Adrenal gland (tissue), 12 donors: Measurements from ENCODE around the gene PTPN22. TPM values are rescaled to one million over a fixed set of nuclear protein-coding genes. Genes with fewer than 3 reads are reported as not detected.
"Not testable (repeated sequence)": the region's sequence is repeated elsewhere in the genome, so short reads cannot be mapped to it uniquely, and the experiment has no call there.

Experiments
- DNase-seq, 7 donors: peaks; one replicate each; pipeline ENCODE4 v3.0.0-alpha.2; 2019 to 2020
- H3K27ac ChIP-seq, 5 donors: fragments of 200-600 bp; sonication (generic) in 4 of 5; 1 replicate in 3 of 5; 2 replicates in 2 of 5; pipeline versions ENCODE4 v1.5.1 to v1.8.0; 2016 to 2020; ENCODE audit warnings: mild to moderate bottlenecking in 1 of 5
- H3K27me3 ChIP-seq: fragments of 200-600 bp; 2 replicates; pipeline ENCODE4 v1.8.0; 2021
- H3K36me3 ChIP-seq, 2 donors: fragments of 200-600 bp; replicated peaks in 1 of 2; 1 replicate in 1 of 2; 2 replicates in 1 of 2; pipeline versions ENCODE4 v1.5.1 to v1.8.0; 2018 to 2022
- H3K4me1 ChIP-seq, 2 donors: fragments of 200-600 bp; replicated peaks in 1 of 2; 1 replicate in 1 of 2; 2 replicates in 1 of 2; pipeline versions ENCODE4 v1.5.1 to v1.8.0; 2018 to 2021
- H3K4me3 ChIP-seq, 4 donors: fragments of 200-600 bp; sonication (generic) in 3 of 4; one replicate each; pipeline ENCODE4 v1.5.1; 2016 to 2018
- H3K9me3 ChIP-seq, 3 donors: fragments of 200-600 bp; sonication (generic) in 1 of 3; replicated peaks in 1 of 3; 1 replicate in 2 of 3; 2 replicates in 1 of 3; pipeline versions ENCODE4 v1.5.1 to v1.8.0; 2016 to 2021
- POLR2A ChIP-seq, 2 donors: fragments of 450-650 bp; IDR thresholded peaks; one replicate each; pipeline ENCODE4 v1.6.1; 2017; ENCODE audit warnings: antibody characterized with exemption in 2 of 2, mild to moderate bottlenecking in 2 of 2, moderate library complexity in 1 of 2
- WGBS, 4 donors: extraction: QIAGEN DNeasy Blood & Tissue Kit in 2 of 4; methylation state at CpG; one replicate each; pipeline versions ENCODE4 v1.1.5 to v1.1.7; 2013 to 2017; 5-methylcytosine and 5-hydroxymethylcytosine counted together
- intact Hi-C, 2 donors: fragments of 100-400 bp; cut with DNase I; formaldehyde crosslinking; loops; one replicate each; pipeline versions ENCODE4 v1.14.1 to v1.15.0; 2022 to 2023
- polyA plus RNA-seq, 3 donors: library from polyadenylated mRNA; stranded (reverse); fragments of 200-250 nt in 2 of 3; fragments of 350-450 nt in 1 of 3; fragmentation: Illumina TruSeq in 1 of 3; extraction: RNeasy Lipid Tissue Mini Kit (QIAGEN cat#74804) in 1 of 3; gene quantifications; one replicate each; pipeline ENCODE4 v1.2.3, GENCODE V29; 2013 to 2014
- total RNA-seq, 9 donors: library from RNA; depleted of rRNA in 4 of 9; stranded (reverse); fragments of >200 nt in 4 of 9; fragments of 120-200 nt in 1 of 9; fragmentation: NEBNext Ultra II Directional in 1 of 9; extraction: Animal tissue kit (Norgen Biotek cat#: 25700) in 1 of 9; gene quantifications; one replicate each; pipeline versions ENCODE4 v1.1.0 to v1.2.4, GENCODE V29; 2013 to 2023
- TF ChIP-seq, protein P1 (sequence below), 6 experiments: fragments of 450-650 bp in 4 of 6; fragments of 200-600 bp in 2 of 6; sonication (generic) in 1 of 6; IDR thresholded peaks; 1 replicate in 5 of 6; 2 replicates in 1 of 6; pipeline versions ENCODE4 v1.5.1 to v1.8.0; 2016 to 2021; ENCODE audit warnings: antibody characterized with exemption in 6 of 6, mild to moderate bottlenecking in 2 of 6, moderate library complexity in 1 of 6
- donor health status: healthy with polysubstance abuse.
- donor health status: Bipolar disorder and iron deficiency.
- donor health status: DM: yes; HTN: yes; CAD: no.
- donor health status: DM: no; HTN: no; CAD: no.
- donor health status: DM: no; HTN: no; CAD: no.
- donor health status: DM: yes; HTN: yes; CAD: no.

Gene PTPN22
- total and polyA plus RNA-seq, 12 donors: 0.28 to 6.2 (median 2.7) TPM

DNA sequence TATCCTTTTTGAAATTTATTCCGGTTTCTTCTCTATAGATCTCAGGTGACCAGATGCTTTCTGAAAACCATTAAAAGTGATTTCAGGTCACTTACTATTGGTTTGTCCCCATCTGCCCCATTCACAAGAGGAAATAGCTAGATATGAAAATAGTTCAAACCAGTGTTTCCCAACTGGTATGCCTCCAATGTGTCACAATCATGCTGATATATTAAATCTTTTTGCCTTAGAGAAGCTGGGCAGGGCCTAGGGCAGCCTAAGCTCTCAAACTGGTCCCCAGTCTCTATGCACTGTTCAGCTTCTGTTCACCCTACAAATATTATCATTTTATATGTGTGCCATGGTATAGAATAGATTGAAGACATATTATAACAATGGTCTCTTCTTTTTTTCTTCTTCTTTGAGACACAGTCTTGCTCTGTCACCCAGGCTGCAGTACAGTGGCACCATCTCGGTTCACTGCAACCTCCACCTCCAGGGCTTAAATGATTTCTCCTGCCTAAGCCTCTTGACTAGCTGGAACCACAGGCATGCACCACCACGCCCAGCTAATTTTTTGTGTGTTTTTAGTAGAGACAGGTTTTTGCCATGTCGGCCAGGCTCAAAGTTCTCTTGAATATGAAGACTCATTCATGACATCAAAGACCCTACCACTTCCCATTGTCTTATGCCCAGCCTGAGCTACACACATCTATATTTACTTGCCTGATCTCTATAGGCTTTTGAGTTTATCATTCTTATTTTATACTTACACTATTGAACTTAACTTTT is 15.7 kb downstream of the PTPN22 start:
- 91 to 99% (median 92%) methylated on average over 4 of the region's 4 CpGs for WGBS, 4 donors
- Histone ChIP-seq H3K36me3 (no peaks in the 10 kb centered on the region), H3K27ac (no peak overlapping the region), H3K27me3 (no peaks in the 10 kb centered on the region), H3K4me1 (no peaks in the 10 kb centered on the region), H3K9me3 (no peaks in the 10 kb centered on the region), H3K4me3 (no peak overlapping the region)
- intact Hi-C loops: no loop called here
- DNase-seq: no peak
- no peak for TF ChIP-seq POLR2A (IDR thresholded peaks at IDR 0.05)
- TF ChIP-seq, protein P1, sequence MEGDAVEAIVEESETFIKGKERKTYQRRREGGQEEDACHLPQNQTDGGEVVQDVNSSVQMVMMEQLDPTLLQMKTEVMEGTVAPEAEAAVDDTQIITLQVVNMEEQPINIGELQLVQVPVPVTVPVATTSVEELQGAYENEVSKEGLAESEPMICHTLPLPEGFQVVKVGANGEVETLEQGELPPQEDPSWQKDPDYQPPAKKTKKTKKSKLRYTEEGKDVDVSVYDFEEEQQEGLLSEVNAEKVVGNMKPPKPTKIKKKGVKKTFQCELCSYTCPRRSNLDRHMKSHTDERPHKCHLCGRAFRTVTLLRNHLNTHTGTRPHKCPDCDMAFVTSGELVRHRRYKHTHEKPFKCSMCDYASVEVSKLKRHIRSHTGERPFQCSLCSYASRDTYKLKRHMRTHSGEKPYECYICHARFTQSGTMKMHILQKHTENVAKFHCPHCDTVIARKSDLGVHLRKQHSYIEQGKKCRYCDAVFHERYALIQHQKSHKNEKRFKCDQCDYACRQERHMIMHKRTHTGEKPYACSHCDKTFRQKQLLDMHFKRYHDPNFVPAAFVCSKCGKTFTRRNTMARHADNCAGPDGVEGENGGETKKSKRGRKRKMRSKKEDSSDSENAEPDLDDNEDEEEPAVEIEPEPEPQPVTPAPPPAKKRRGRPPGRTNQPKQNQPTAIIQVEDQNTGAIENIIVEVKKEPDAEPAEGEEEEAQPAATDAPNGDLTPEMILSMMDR (IDR thresholded peaks at IDR 0.05): no peak

- H3K4me1 ChIP-seq: no peaks in the 10 kb centered on the region
- WGBS, 4 donors: 40 to 86% (median 65%) methylated on average over 1 of the region's 1 CpG
- H3K4me3 ChIP-seq: no peak overlapping the region
- TF ChIP-seq, protein P1 (IDR thresholded peaks at IDR 0.05): no peak
- no peak for TF ChIP-seq POLR2A (IDR thresholded peaks at IDR 0.05)
- no peaks in the 10 kb centered on the region for H3K36me3 ChIP-seq
- intact Hi-C loops: no loop called here
- H3K9me3 ChIP-seq: no peaks in the 10 kb centered on the region
- DNase-seq: no peak
- H3K27me3 ChIP-seq: no peaks in the 10 kb centered on the region
- no peak overlapping the region for H3K27ac ChIP-seq
These were observed 17.3 kb downstream of the PTPN22 start for GRCh38 chr1:113854234-113854633.

GRCh38 chr1:113852694-113853093 is 18.8 kb downstream of the PTPN22 start:
- H3K27me3 ChIP-seq, intact Hi-C loops, H3K9me3 ChIP-seq, H3K4me1 ChIP-seq, H3K4me3 ChIP-seq, DNase-seq, H3K36me3 ChIP-seq: not testable (repeated sequence)
- peak overlapping the region in 2 of 5 donors; percentile 22 to 55 for H3K27ac ChIP-seq
- 38 to 82% (median 77%) methylated on average over 6 of the region's 6 CpGs for WGBS, 4 donors

DNA sequence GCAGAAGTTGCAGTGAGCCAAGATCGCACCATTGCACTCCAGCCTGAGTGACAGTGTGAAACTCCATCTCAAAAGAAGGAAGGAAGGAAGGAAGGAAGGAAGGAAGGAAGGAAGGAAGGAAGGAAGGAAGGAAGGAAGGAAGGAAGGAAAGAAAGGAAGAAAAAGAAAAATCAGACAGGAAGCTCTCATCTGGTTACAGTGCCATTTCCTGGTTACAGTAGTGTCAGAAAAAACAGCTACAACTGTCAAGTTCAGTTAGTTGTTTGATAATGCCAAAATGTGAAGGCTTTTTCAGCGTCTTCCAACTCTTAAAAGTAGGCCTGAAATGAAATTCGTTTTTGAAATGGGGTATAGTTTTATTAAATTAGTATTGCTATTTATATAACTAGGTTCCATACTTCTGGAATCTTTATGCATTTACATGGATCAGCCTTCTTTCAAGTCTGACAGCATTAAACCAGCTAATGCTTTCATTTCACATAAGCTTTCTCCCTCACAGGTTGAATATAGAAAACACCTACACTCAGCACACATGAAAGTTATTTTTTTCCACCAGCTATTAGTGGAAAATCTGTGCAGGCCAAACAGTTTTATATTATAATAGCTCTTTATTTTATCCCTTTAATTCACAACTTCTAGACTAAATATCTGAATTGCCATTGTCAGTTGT is 21.2 kb downstream of the PTPN22 start:
- 69 to 74% (median 72%) methylated on average over 3 of the region's 3 CpGs for WGBS, 4 donors
- intact Hi-C loops: no loop called here
- Histone ChIP-seq H3K4me3 (no peak overlapping the region), H3K9me3 (no peaks in the 10 kb centered on the region), H3K27ac (no peak overlapping the region), H3K36me3 (no peaks in the 10 kb centered on the region), H3K27me3 (no peaks in the 10 kb centered on the region), H3K4me1 (no peaks in the 10 kb centered on the region)
- TF ChIP-seq, protein P1 (IDR thresholded peaks at IDR 0.05): no peak
- no peak for TF ChIP-seq POLR2A (IDR thresholded peaks at IDR 0.05)
- no peak for DNase-seq
